Activated CD8-positive, alpha-beta memory T cell treated with anti-CD3 and anti-CD28 coated beads for 1 hour (primary cell): ENCODE measurements around the gene USP6NL.
"Not testable (repeated sequence)": the region's sequence is repeated elsewhere in the genome, so short reads cannot be mapped to it uniquely, and the experiment has no call there.

Source experiments
- DNase-seq, 2 donors: peaks; one replicate each; pipeline ENCODE4 v3.0.0-alpha.2; 2020; ENCODE audit warnings: low read depth in 1 of 2; ENCODE audit errors: extremely low read depth in 1 of 2

USP6NL gene

GRCh38 chr10:11448545-11449244 is 162.8 kb downstream of the USP6NL start:
- DNase-seq: no peak

GRCh38 chr10:11448190-11448544 is 163.3 kb downstream of the USP6NL start:
- no peak for DNase-seq

- no peak for DNase-seq
Observed at GRCh38 chr10:11447586-11447985, 163.9 kb downstream of the USP6NL start.

- DNase-seq: no peak
Observed at GRCh38 chr10:11446864-11447263, 164.6 kb downstream of the USP6NL start.

GRCh38 chr10:11446133-11446532 is 165.3 kb downstream of the USP6NL start:
- no peak for DNase-seq

GRCh38 chr10:11444531-11445228 is 166.8 kb downstream of the USP6NL start:
- DNase-seq: no peak

GRCh38 chr10:11444155-11444530 is 167.3 kb downstream of the USP6NL start:
- no peak for DNase-seq

GRCh38 chr10:11443468-11444154 is 167.8 kb downstream of the USP6NL start:
- DNase-seq: no peak

- no peak for DNase-seq
Observed at GRCh38 chr10:11442001-11442773, 169.3 kb downstream of the USP6NL start.

- DNase-seq: no peak
Observed at GRCh38 chr10:11441151-11441535, 170.3 kb downstream of the USP6NL start.

GRCh38 chr10:11440250-11441150 is 170.9 kb downstream of the USP6NL start:
- DNase-seq: no peak

GRCh38 chr10:11439523-11440053 is 171.9 kb downstream of the USP6NL start:
- no peak for DNase-seq

GRCh38 chr10:11437391-11438142 is 173.9 kb downstream of the USP6NL start:
- no peak for DNase-seq

GRCh38 chr10:11436445-11436844 is 175.0 kb downstream of the USP6NL start:
- DNase-seq: not testable (repeated sequence)

GRCh38 chr10:11435581-11435981 is 175.9 kb downstream of the USP6NL start:
- DNase-seq: no peak

- DNase-seq: no peak
Observed at GRCh38 chr10:11434324-11434723, 177.1 kb downstream of the USP6NL start.

GRCh38 chr10:11433657-11434056 is 177.8 kb downstream of the USP6NL start:
- no peak for DNase-seq

GRCh38 chr10:11431216-11431555 is 180.3 kb downstream of the USP6NL start:
- no peak for DNase-seq

GRCh38 chr10:11430421-11431215 is 180.8 kb downstream of the USP6NL start:
- DNase-seq: no peak
